Glomerular visceral epithelial cell (primary cell): ENCODE results near the gene RGS6.

Experiments
- DNase-seq: peaks from one replicate; pipeline ENCODE4 v3.0.0-alpha.2; 2016; ENCODE audit errors: extremely low spot score

The RGS6 gene

GRCh38 chr14:72155379-72155993 is 223.3 kb downstream of the RGS6 start:
- no peak for DNase-seq

GRCh38 chr14:72164420-72165228 is 232.4 kb downstream of the RGS6 start:
- no peak for DNase-seq

GRCh38 chr14:72165229-72165698 is 233.0 kb downstream of the RGS6 start:
- DNase-seq, result no peak

GRCh38 chr14:72169521-72169920 is 237.3 kb downstream of the RGS6 start:
- DNase-seq, result no peak

- no peak for DNase-seq
These were observed 239.8 kb downstream of the RGS6 start for GRCh38 chr14:72172049-72172448.

- no peak for DNase-seq
These were observed 240.4 kb downstream of the RGS6 start for GRCh38 chr14:72172597-72172996.

- no peak for DNase-seq
These were observed 240.9 kb downstream of the RGS6 start for GRCh38 chr14:72173038-72173720.

- no peak for DNase-seq
These were observed 245.0 kb downstream of the RGS6 start for GRCh38 chr14:72177251-72177650.

GRCh38 chr14:72178517-72178916 is 246.3 kb downstream of the RGS6 start:
- no peak for DNase-seq

- DNase-seq, result no peak
These were observed 250.6 kb downstream of the RGS6 start for GRCh38 chr14:72182708-72183432.

GRCh38 chr14:72183631-72184030 is 251.4 kb downstream of the RGS6 start:
- DNase-seq, result no peak

GRCh38 chr14:72186523-72186922 is 254.3 kb downstream of the RGS6 start:
- no peak for DNase-seq

- DNase-seq, result no peak
These were observed 264.2 kb downstream of the RGS6 start for GRCh38 chr14:72196237-72197015.

GRCh38 chr14:72201645-72202044 is 269.4 kb downstream of the RGS6 start:
- no peak for DNase-seq

GRCh38 chr14:72213424-72213823 is 281.2 kb downstream of the RGS6 start:
- no peak for DNase-seq

GRCh38 chr14:72215080-72215479 is 282.9 kb downstream of the RGS6 start:
- DNase-seq, result no peak

- DNase-seq, result no peak
These were observed 284.9 kb downstream of the RGS6 start for GRCh38 chr14:72217135-72217534.

- DNase-seq, result no peak
These were observed 289.8 kb downstream of the RGS6 start for GRCh38 chr14:72222046-72222445.

GRCh38 chr14:72236629-72237028 is 304.4 kb downstream of the RGS6 start:
- no peak for DNase-seq

- no peak for DNase-seq
These were observed 305.8 kb downstream of the RGS6 start for GRCh38 chr14:72237722-72238666.
